ENCODE measurements around the gene ZNF532. TPM values are rescaled to one million over a fixed set of nuclear protein-coding genes. Genes with fewer than 3 reads are reported as not detected.

ZNF532 gene
- total RNA-seq, 4 donors from 2014 or later: 54.7 to 124 (median 91.2) TPM

DNA sequence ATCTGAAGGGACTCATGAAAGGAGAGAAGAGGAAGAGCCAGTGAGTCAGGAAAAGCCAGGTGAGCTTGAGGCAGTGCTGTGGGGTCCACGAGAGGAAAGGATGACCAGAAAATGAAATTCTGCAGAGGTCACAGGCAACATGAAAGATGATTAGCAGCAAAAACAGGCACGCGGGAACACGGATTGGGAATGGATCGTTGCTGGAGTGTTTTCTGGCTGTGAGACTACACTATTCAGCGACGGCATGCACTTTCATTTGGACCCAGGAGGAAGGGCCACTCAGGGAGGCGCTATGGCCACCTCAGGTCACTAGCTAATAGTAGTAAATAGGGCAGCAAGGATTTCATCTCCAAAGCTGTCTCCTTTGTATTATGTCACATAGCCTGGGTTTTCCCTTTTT, 44.8 kb downstream of the ZNF532 start:
- Histone ChIP-seq H3K9me3 (no peaks in the 10 kb centered on the region), H3K4me1 (peaks cover 32 to 55% of the 10 kb centered on the region in 2 donors), H3K27ac (peak overlapping the region; percentile 30 to 78 (median 32)), H3K36me3 (no peaks in the 10 kb centered on the region), H3K27me3 (no peaks in the 10 kb centered on the region), H3K4me3 (no peak overlapping the region)
- intact Hi-C loops (cut with DNase I; ENCODE audit: low total_unique reads) (no loop called here), in situ Hi-C loops (cut with MboI; ENCODE audit: low sequenced_read_pairs in 4 of 4) (no loop called here)
- TF ChIP-seq, protein P1, sequence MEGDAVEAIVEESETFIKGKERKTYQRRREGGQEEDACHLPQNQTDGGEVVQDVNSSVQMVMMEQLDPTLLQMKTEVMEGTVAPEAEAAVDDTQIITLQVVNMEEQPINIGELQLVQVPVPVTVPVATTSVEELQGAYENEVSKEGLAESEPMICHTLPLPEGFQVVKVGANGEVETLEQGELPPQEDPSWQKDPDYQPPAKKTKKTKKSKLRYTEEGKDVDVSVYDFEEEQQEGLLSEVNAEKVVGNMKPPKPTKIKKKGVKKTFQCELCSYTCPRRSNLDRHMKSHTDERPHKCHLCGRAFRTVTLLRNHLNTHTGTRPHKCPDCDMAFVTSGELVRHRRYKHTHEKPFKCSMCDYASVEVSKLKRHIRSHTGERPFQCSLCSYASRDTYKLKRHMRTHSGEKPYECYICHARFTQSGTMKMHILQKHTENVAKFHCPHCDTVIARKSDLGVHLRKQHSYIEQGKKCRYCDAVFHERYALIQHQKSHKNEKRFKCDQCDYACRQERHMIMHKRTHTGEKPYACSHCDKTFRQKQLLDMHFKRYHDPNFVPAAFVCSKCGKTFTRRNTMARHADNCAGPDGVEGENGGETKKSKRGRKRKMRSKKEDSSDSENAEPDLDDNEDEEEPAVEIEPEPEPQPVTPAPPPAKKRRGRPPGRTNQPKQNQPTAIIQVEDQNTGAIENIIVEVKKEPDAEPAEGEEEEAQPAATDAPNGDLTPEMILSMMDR (IDR thresholded peaks at IDR 0.05 in 4 of 5, conservative IDR thresholded peaks at IDR 0.05 in 1 of 5): no peak
- no peak for TF ChIP-seq POLR2A (IDR thresholded peaks at IDR 0.05)
- no peak for ATAC-seq
- DNase-seq: no peak

DNA sequence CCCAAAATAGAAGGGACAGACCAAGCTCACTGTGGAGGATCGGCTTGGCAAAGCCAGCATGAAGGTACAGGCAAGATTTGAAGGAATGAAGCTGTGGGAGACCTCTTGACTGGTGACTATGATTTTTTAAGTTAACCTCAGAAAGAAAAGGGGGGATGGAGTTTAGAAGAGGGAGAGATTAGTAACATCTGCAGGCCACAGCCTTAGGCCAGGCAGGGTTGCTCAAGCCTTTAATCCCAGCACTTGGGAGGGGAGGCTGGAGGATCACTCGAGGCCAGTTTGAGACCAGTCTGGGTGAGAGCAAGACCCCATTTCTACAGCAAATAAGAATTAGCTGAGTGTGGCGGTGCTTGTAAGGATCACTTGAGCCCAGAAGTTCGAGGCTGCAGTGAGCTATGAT, 46.6 kb downstream of the ZNF532 start:
- DNase-seq (no peak), ATAC-seq (no peak)
- TF ChIP-seq POLR2A (IDR thresholded peaks at IDR 0.05): no peak
- TF ChIP-seq, protein P1 (IDR thresholded peaks at IDR 0.05 in 4 of 5, conservative IDR thresholded peaks at IDR 0.05 in 1 of 5): no peak
- intact Hi-C loops (cut with DNase I; ENCODE audit: low total_unique reads): loop anchor here (5.0 kb wide), 1 partner anchor 146 kb away; no protein-coding TSS in a partner anchor
- Histone ChIP-seq H3K4me1 (peaks cover 42 to 70% of the 10 kb centered on the region in 2 donors), H3K4me3 (peak overlapping the region in 3 of 4 donors; percentile 4 to 21 (median 7)), H3K27ac (peak overlapping the region; percentile 65 to 79 (median 76)), H3K27me3 (no peaks in the 10 kb centered on the region), H3K9me3 (no peaks in the 10 kb centered on the region), H3K36me3 (no peaks in the 10 kb centered on the region)
- in situ Hi-C loops (cut with MboI; ENCODE audit: low sequenced_read_pairs in 4 of 4): no loop called here

DNA sequence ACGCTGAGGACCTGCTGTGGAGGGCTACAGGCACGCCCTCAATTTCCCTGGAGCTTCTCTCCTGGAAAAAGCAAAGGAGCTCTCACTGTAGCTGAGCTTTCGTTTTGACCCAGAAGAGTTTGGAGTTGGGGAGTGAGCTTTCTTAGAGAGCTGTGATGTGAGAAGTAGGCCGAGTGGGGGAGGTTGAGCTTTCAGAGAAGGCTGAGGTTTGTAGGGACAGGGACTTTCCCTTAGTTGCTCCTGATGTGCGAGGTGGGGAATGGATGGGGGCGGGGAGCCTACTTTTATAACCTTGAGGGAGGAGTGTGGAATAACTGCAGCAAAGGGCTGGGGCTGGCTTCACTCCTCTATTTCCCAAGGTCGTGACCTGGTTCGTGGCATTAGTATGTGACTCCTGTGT, 47.1 kb downstream of the ZNF532 start:
- Histone ChIP-seq H3K27ac (peak overlapping the region; percentile 65 to 79 (median 76)), H3K4me1 (peaks cover 42 to 75% of the 10 kb centered on the region in 2 donors), H3K27me3 (no peaks in the 10 kb centered on the region), H3K36me3 (peaks cover 0 to 3% of the 10 kb centered on the region in 2 donors), H3K4me3 (peak overlapping the region; percentile 4 to 21 (median 10)), H3K9me3 (no peaks in the 10 kb centered on the region)
- TF ChIP-seq, protein P1 (IDR thresholded peaks at IDR 0.05 in 4 of 5, conservative IDR thresholded peaks at IDR 0.05 in 1 of 5): no peak
- TF ChIP-seq POLR2A (IDR thresholded peaks at IDR 0.05): no peak
- intact Hi-C loops (cut with DNase I; ENCODE audit: low total_unique reads) (loop anchor here (5.0 kb wide), 1 partner anchor 146 kb away; no protein-coding TSS in a partner anchor), in situ Hi-C loops (cut with MboI; ENCODE audit: low sequenced_read_pairs in 4 of 4) (no loop called here)
- peak in 1 of 2 donors; percentile 36 for DNase-seq
- peak; percentile 51 to 73 for ATAC-seq

DNA sequence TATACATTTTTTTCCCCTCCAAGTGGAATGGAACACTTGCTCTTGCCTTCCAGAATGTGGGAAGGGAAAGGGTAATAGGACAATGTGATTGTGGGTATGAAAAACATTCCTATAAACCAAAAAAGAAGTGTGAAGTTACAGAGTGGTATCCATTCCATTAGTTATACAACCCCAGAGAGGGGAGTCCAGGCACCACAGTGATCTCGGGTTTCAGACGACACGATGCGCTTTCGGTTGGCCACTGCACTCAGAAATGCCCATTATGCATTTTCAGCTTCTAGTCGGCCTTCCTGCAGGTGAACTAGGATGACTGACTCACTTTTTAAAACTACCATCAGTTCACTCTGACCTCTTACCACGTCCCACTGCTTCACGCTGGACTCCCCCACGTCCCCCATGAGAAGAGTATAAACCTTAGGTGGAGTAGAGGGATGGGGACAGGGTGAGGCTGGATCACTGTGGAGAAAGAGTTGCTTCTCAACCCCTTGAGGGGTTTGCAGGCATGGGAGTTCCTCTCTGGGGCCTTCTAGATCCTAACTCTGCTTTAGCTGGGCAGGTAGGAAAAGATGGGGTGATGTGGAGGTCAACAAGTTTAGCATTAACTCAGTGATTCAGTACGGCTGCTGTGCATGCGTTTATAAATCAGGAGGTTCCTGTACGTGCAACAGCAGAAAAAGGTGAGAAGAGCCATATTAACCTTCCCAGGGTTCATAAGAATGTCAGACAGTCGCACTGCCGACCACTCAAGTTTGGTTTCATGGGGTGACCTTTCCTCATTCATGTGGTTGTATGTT, 50.5 kb downstream of the ZNF532 start:
- H3K27ac ChIP-seq: peak overlapping the region; percentile 65 to 79 (median 76)
- in situ Hi-C loops (cut with MboI; ENCODE audit: low sequenced_read_pairs in 4 of 4): no loop called here
- ATAC-seq (peak; percentile 28 to 58), DNase-seq (no peak)
- peaks cover 0 to 20% of the 10 kb centered on the region in 2 donors for H3K36me3 ChIP-seq
- H3K4me1 ChIP-seq: peaks cover 35 to 61% of the 10 kb centered on the region in 2 donors
- H3K9me3 ChIP-seq: no peaks in the 10 kb centered on the region
- no peak overlapping the region for H3K4me3 ChIP-seq
- no peaks in the 10 kb centered on the region for H3K27me3 ChIP-seq
- intact Hi-C loops (cut with DNase I; ENCODE audit: low total_unique reads): no loop called here
- TF ChIP-seq POLR2A (IDR thresholded peaks at IDR 0.05): no peak
- TF ChIP-seq, protein P1 (IDR thresholded peaks at IDR 0.05 in 4 of 5, conservative IDR thresholded peaks at IDR 0.05 in 1 of 5): no peak

Measured in gastrocnemius medialis (tissue), 4 donors.